WTC11 (cell line): Measurements from ENCODE around the gene RAPSN. TPM values are rescaled to one million over a fixed set of nuclear protein-coding genes. Genes with fewer than 3 reads are reported as not detected.
A peak's percentile ranks its signal among the peaks of the same experiment; 100 is the strongest.

Experiments
- ATF1 ChIP-seq: sonication (generic); formaldehyde crosslinking; IDR thresholded peaks from 2 replicates; pipeline ENCODE4 v1.8.1; 2023; ENCODE audit warnings: mild to moderate bottlenecking, moderate library complexity, missing genetic modification reagents
- CBFB ChIP-seq: sonication (generic); formaldehyde crosslinking; IDR thresholded peaks from 2 replicates; pipeline ENCODE4 v1.8.1; 2022; ENCODE audit warnings: mild to moderate bottlenecking, low read depth, missing genetic modification reagents
- CREB1 ChIP-seq: sonication (generic); formaldehyde crosslinking; IDR thresholded peaks from 2 replicates; pipeline ENCODE4 v1.8.0; 2023; ENCODE audit warnings: mild to moderate bottlenecking, missing genetic modification reagents
- ETV6 ChIP-seq: sonication (generic); formaldehyde crosslinking; IDR thresholded peaks from 2 replicates; pipeline ENCODE4 v1.8.1; 2022; ENCODE audit warnings: mild to moderate bottlenecking, missing genetic modification reagents
- FOXJ3 ChIP-seq: sonication (generic); formaldehyde crosslinking; IDR thresholded peaks from 2 replicates; pipeline ENCODE4 v1.9.0; 2021; ENCODE audit warnings: missing genetic modification reagents, mild to moderate bottlenecking, borderline replicate concordance
- FOXK1 ChIP-seq: sonication (generic); formaldehyde crosslinking; IDR thresholded peaks from 2 replicates; pipeline ENCODE4 v1.8.0; 2022; ENCODE audit warnings: mild to moderate bottlenecking, moderate library complexity, missing genetic modification reagents
- PRRX2 ChIP-seq: fragments of 250-450 bp; sonication (Bioruptor Pico); IDR thresholded peaks from 2 replicates; pipeline ENCODE4 v1.8.0; 2021; ENCODE audit warnings: mild to moderate bottlenecking
- RORB ChIP-seq: fragments of 250-450 bp; sonication (Bioruptor Pico); IDR thresholded peaks from 2 replicates; pipeline ENCODE4 v1.9.0; 2021; ENCODE audit warnings: mild to moderate bottlenecking
- TEAD1 ChIP-seq: sonication (generic); formaldehyde crosslinking; IDR thresholded peaks from 2 replicates; pipeline ENCODE4 v1.8.0; 2022; ENCODE audit warnings: mild to moderate bottlenecking, missing genetic modification reagents
- ZBTB21 ChIP-seq: sonication (generic); formaldehyde crosslinking; IDR thresholded peaks from 2 replicates; pipeline ENCODE4 v1.8.1; 2023; ENCODE audit warnings: mild to moderate bottlenecking, missing genetic modification reagents, borderline replicate concordance
- ZNF138 ChIP-seq: sonication (generic); formaldehyde crosslinking; conservative IDR thresholded peaks from 2 replicates; pipeline ENCODE4 v1.8.1; 2022; ENCODE audit warnings: mild to moderate bottlenecking, moderate library complexity, missing genetic modification reagents
- ZNF232 ChIP-seq: sonication (generic); formaldehyde crosslinking; IDR thresholded peaks from 2 replicates; pipeline ENCODE4 v1.8.0; 2022; ENCODE audit warnings: mild to moderate bottlenecking, missing genetic modification reagents
- total RNA-seq: library from RNA; stranded (reverse); gene quantifications from 3 replicates; pipeline ENCODE4 v1.2.3, GENCODE V29; 2021
- TF ChIP-seq, protein P1 (sequence below): sonication (generic); formaldehyde crosslinking; IDR thresholded peaks from 2 replicates; pipeline ENCODE4 v1.8.1; 2023; ENCODE audit warnings: mild to moderate bottlenecking, moderate library complexity, missing genetic modification reagents
- TF ChIP-seq, protein P2 (sequence below): fragments of 250-450 bp; sonication (Bioruptor Pico); IDR thresholded peaks from 2 replicates; pipeline ENCODE4 v1.9.0; 2021; ENCODE audit warnings: moderate library complexity, mild to moderate bottlenecking, inconsistent platforms, borderline replicate concordance
- TF ChIP-seq, protein P3 (sequence below): sonication (generic); formaldehyde crosslinking; IDR thresholded peaks from 2 replicates; pipeline ENCODE4 v1.8.0; 2023; ENCODE audit warnings: missing genetic modification reagents, mild to moderate bottlenecking, borderline replicate concordance
- TF ChIP-seq, protein P4 (sequence below): fragments of 250-450 bp; sonication (Bioruptor Pico); conservative IDR thresholded peaks from 2 replicates; pipeline ENCODE4 v1.9.0; 2021; ENCODE audit warnings: mild to moderate bottlenecking
- TF ChIP-seq, protein P5 (sequence below): fragments of 250-450 bp; sonication (Bioruptor Pico); IDR thresholded peaks from 2 replicates; pipeline ENCODE4 v1.9.0; 2021; ENCODE audit warnings: mild to moderate bottlenecking
- TF ChIP-seq, protein P6 (sequence below): sonication (generic); formaldehyde crosslinking; IDR thresholded peaks from 2 replicates; pipeline ENCODE4 v1.8.1; 2023; ENCODE audit warnings: mild to moderate bottlenecking, missing genetic modification reagents
- TF ChIP-seq, protein P7 (sequence below): fragments of 200-600 bp; IDR thresholded peaks from 2 replicates; pipeline ENCODE4 v1.8.0; 2022; ENCODE audit warnings: antibody characterized with exemption
- TF ChIP-seq, protein P8 (sequence below): sonication (generic); formaldehyde crosslinking; IDR thresholded peaks from 2 replicates; pipeline ENCODE4 v1.8.1; 2022; ENCODE audit warnings: low read depth, missing genetic modification reagents, borderline replicate concordance
- TF ChIP-seq, protein P9 (sequence below): sonication (generic); formaldehyde crosslinking; IDR thresholded peaks from 2 replicates; pipeline ENCODE4 v1.8.1; 2022; ENCODE audit warnings: low read depth, mild to moderate bottlenecking, moderate library complexity, missing genetic modification reagents, borderline replicate concordance

RAPSN gene
- total RNA-seq, 1 experiment from 2014 or later: 0.66 TPM

DNA sequence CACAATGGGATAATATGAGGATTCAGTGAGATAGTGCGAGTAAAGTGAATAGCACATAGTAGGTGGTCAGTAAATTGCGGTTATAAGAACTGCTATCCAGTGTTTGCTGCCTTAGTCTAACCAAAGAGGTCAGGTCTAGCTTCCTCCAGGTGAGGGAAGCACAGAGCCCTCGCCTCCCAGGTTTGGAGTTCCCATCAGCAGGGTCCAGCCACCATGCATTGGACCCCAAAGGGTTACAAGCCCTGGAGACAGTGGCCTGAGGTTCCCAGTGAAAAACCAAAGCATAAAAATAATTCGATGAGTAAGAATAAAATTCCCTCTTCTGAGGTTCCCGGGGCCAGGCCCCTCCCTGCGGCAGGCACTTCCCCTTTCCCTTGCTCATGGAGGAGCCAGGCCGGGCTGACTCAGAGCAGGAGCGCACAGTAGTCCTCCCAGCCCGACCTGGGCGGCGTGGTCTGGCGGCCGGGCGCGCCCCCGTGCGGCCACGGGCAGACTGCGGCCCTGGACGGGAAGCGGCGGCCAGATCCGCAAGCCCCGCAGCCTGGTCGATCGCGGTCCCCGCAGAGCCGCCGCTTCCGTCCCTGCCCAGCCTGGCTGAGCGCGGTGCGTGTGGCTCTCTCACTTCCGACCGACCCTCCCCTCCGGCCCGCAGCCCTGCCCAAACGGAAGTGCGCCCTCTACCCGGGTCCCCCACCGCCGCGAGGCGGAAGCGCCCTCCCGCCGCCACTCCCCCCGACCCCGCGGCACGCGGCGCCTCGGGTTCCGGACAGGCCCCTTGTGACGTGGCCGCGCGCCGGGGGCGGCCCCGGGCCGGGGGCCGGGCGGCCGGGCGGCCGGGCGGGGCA lies 41.0 kb downstream of the RAPSN start, which contains the start of gene SLC39A13 (continued):
- TF ChIP-seq, protein P1, sequence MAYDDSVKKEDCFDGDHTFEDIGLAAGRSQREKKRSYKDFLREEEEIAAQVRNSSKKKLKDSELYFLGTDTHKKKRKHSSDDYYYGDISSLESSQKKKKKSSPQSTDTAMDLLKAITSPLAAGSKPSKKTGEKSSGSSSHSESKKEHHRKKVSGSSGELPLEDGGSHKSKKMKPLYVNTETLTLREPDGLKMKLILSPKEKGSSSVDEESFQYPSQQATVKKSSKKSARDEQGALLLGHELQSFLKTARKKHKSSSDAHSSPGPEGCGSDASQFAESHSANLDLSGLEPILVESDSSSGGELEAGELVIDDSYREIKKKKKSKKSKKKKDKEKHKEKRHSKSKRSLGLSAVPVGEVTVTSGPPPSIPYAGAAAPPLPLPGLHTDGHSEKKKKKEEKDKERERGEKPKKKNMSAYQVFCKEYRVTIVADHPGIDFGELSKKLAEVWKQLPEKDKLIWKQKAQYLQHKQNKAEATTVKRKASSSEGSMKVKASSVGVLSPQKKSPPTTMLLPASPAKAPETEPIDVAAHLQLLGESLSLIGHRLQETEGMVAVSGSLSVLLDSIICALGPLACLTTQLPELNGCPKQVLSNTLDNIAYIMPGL (CRISPR knock-in tag): peak; percentile 96
- TF ChIP-seq ZBTB21 (CRISPR knock-in tag) (peak; percentile 91), FOXK1 (CRISPR knock-in tag) (peak; percentile 83), RORB (CRISPR knock-in tag) (no peak), PRRX2 (CRISPR knock-in tag) (peak; percentile 77; the same call in 1 of the 2 replicates), ETV6 (peak; percentile 60; the same call in 1 of the 2 replicates), FOXJ3 (CRISPR knock-in tag) (no peak), ZNF232 (CRISPR knock-in tag) (peak; percentile 89), ZNF138 (CRISPR knock-in tag) (0 out of 2 replicates have a peak, but pooled peaks have one; percentile 82), CREB1 (no peak), TEAD1 (CRISPR knock-in tag) (peak; percentile 52; the same call in 1 of the 2 replicates), ATF1 (CRISPR knock-in tag) (no peak), CBFB (CRISPR knock-in tag) (peak; percentile 98; the same call in 1 of the 2 replicates)
- TF ChIP-seq, protein P2, sequence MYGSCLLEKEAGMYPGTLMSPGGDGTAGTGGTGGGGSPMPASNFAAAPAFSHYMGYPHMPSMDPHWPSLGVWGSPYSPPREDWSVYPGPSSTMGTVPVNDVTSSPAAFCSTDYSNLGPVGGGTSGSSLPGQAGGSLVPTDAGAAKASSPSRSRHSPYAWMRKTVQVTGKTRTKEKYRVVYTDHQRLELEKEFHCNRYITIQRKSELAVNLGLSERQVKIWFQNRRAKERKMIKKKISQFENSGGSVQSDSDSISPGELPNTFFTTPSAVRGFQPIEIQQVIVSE (CRISPR knock-in tag): no peak
- TF ChIP-seq, protein P3, sequence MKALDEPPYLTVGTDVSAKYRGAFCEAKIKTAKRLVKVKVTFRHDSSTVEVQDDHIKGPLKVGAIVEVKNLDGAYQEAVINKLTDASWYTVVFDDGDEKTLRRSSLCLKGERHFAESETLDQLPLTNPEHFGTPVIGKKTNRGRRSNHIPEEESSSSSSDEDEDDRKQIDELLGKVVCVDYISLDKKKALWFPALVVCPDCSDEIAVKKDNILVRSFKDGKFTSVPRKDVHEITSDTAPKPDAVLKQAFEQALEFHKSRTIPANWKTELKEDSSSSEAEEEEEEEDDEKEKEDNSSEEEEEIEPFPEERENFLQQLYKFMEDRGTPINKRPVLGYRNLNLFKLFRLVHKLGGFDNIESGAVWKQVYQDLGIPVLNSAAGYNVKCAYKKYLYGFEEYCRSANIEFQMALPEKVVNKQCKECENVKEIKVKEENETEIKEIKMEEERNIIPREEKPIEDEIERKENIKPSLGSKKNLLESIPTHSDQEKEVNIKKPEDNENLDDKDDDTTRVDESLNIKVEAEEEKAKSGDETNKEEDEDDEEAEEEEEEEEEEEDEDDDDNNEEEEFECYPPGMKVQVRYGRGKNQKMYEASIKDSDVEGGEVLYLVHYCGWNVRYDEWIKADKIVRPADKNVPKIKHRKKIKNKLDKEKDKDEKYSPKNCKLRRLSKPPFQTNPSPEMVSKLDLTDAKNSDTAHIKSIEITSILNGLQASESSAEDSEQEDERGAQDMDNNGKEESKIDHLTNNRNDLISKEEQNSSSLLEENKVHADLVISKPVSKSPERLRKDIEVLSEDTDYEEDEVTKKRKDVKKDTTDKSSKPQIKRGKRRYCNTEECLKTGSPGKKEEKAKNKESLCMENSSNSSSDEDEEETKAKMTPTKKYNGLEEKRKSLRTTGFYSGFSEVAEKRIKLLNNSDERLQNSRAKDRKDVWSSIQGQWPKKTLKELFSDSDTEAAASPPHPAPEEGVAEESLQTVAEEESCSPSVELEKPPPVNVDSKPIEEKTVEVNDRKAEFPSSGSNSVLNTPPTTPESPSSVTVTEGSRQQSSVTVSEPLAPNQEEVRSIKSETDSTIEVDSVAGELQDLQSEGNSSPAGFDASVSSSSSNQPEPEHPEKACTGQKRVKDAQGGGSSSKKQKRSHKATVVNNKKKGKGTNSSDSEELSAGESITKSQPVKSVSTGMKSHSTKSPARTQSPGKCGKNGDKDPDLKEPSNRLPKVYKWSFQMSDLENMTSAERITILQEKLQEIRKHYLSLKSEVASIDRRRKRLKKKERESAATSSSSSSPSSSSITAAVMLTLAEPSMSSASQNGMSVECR (CRISPR knock-in tag): peak; percentile 30; the same call in 1 of the 2 replicates
- TF ChIP-seq, protein P4, sequence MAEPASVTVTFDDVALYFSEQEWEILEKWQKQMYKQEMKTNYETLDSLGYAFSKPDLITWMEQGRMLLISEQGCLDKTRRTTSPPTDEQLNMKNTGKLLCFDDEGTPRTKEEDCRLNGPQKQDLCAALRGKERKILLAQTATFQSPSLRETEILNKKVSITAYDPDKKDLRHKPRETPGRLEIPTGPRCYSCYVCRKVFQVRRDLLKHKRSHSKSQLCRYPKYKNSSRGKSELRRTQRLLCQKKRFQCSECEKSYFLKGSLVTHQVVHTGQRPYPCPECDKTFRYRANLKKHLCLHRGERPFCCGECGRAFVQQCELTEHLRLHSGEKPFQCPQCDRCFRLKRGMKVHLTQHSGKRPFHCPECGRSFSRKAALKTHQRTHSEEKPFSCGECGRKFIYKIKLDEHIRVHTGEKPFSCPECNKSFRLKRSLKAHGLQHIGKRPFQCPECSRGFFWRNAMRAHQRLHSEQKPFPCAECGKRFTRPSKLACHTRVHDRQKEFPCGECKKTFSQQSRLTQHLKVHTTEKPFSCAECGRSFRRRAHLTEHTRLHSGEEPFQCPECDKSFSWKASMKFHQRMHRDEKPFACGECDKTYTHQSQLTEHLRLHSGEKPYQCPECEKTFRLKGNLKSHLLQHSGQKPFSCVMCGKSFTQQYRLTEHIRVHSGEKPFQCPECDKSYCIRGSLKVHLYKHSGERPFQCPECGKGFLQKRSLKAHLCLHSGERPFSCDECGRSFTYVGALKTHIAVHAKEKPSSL (CRISPR knock-in tag): no peak
- TF ChIP-seq, protein P5, sequence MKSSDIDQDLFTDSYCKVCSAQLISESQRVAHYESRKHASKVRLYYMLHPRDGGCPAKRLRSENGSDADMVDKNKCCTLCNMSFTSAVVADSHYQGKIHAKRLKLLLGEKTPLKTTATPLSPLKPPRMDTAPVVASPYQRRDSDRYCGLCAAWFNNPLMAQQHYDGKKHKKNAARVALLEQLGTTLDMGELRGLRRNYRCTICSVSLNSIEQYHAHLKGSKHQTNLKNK (CRISPR knock-in tag): no peak
- TF ChIP-seq, protein P6, sequence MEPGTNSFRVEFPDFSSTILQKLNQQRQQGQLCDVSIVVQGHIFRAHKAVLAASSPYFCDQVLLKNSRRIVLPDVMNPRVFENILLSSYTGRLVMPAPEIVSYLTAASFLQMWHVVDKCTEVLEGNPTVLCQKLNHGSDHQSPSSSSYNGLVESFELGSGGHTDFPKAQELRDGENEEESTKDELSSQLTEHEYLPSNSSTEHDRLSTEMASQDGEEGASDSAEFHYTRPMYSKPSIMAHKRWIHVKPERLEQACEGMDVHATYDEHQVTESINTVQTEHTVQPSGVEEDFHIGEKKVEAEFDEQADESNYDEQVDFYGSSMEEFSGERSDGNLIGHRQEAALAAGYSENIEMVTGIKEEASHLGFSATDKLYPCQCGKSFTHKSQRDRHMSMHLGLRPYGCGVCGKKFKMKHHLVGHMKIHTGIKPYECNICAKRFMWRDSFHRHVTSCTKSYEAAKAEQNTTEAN (CRISPR knock-in tag): 0 out of 2 replicates have a peak, but pooled peaks have one; percentile 76
- TF ChIP-seq, protein P7, sequence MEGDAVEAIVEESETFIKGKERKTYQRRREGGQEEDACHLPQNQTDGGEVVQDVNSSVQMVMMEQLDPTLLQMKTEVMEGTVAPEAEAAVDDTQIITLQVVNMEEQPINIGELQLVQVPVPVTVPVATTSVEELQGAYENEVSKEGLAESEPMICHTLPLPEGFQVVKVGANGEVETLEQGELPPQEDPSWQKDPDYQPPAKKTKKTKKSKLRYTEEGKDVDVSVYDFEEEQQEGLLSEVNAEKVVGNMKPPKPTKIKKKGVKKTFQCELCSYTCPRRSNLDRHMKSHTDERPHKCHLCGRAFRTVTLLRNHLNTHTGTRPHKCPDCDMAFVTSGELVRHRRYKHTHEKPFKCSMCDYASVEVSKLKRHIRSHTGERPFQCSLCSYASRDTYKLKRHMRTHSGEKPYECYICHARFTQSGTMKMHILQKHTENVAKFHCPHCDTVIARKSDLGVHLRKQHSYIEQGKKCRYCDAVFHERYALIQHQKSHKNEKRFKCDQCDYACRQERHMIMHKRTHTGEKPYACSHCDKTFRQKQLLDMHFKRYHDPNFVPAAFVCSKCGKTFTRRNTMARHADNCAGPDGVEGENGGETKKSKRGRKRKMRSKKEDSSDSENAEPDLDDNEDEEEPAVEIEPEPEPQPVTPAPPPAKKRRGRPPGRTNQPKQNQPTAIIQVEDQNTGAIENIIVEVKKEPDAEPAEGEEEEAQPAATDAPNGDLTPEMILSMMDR: peak; percentile 71
- TF ChIP-seq, protein P8, sequence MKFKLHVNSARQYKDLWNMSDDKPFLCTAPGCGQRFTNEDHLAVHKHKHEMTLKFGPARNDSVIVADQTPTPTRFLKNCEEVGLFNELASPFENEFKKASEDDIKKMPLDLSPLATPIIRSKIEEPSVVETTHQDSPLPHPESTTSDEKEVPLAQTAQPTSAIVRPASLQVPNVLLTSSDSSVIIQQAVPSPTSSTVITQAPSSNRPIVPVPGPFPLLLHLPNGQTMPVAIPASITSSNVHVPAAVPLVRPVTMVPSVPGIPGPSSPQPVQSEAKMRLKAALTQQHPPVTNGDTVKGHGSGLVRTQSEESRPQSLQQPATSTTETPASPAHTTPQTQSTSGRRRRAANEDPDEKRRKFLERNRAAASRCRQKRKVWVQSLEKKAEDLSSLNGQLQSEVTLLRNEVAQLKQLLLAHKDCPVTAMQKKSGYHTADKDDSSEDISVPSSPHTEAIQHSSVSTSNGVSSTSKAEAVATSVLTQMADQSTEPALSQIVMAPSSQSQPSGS (CRISPR knock-in tag): no peak
- TF ChIP-seq, protein P9, sequence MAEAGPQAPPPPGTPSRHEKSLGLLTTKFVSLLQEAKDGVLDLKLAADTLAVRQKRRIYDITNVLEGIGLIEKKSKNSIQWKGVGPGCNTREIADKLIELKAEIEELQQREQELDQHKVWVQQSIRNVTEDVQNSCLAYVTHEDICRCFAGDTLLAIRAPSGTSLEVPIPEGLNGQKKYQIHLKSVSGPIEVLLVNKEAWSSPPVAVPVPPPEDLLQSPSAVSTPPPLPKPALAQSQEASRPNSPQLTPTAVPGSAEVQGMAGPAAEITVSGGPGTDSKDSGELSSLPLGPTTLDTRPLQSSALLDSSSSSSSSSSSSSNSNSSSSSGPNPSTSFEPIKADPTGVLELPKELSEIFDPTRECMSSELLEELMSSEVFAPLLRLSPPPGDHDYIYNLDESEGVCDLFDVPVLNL (CRISPR knock-in tag): 0 out of 2 replicates have a peak, but pooled peaks have one; percentile 13
